Breast epithelium (tissue), 3 donors: ENCODE results near the gene MYO1A.

ENCODE experiments used
- CTCF ChIP-seq, 3 donors: fragments of 450-650 bp; IDR thresholded peaks; one replicate each; pipeline ENCODE4 v1.5.1; 2016 to 2017; ENCODE audit warnings: antibody characterized with exemption in 3 of 3, mild to moderate bottlenecking in 3 of 3, moderate library complexity in 3 of 3
- POLR2AphosphoS5 ChIP-seq, 3 donors: sonication (generic); formaldehyde crosslinking; IDR thresholded peaks; one replicate each; pipeline ENCODE4 v1.6.1; 2017; ENCODE audit warnings: antibody characterized with exemption in 3 of 3

- TF ChIP-seq POLR2AphosphoS5 (IDR thresholded peaks at IDR 0.05) (no peak), CTCF (IDR thresholded peaks at IDR 0.05) (no peak)
Observed at GRCh38 chr12:57011438-57012424, 38.2 kb downstream of the MYO1A start.
